Bronchial epithelial cell (primary cell): ENCODE results near the gene ARID5A. TPM values are rescaled to one million over a fixed set of nuclear protein-coding genes. Genes with fewer than 3 reads are reported as not detected.
A peak's percentile ranks its signal among the peaks of the same experiment; 100 is the strongest.

ENCODE experiments used
- DNase-seq: peaks from one replicate; pipeline ENCODE4 v3.0.0-alpha.2; 2010; ENCODE audit warnings: low read depth
- FAIRE-seq: peaks from 2 replicates; lab custom pipeline; 2011; peaks lifted over from hg19 to GRCh38; lab: Jason Lieb, UNC
- H3K27me3 ChIP-seq: 2 replicates; pipeline ENCODE4 v1.5.1; 2011; ENCODE audit warnings: low read length; ENCODE audit not compliant: control insufficient read depth, insufficient read depth
- H3K36me3 ChIP-seq: 2 replicates; pipeline ENCODE4 v1.5.1; 2011; ENCODE audit warnings: low read length; ENCODE audit not compliant: control insufficient read depth, insufficient read depth
- H3K4me3 ChIP-seq: 2 replicates; pipeline ENCODE4 v1.5.1; 2011; ENCODE audit warnings: mild to moderate bottlenecking, low read depth, low read length, control low read depth
- CTCF ChIP-seq: IDR thresholded peaks from 2 replicates; pipeline ENCODE4 v1.5.1; 2011; ENCODE audit warnings: mild to moderate bottlenecking, moderate library complexity, low read length, control low read depth, inconsistent platforms; ENCODE audit not compliant: insufficient read depth, severe bottlenecking
- total RNA-seq: library from RNA; depleted of rRNA; stranded (reverse); fragments of >200 nt; gene quantifications from 2 replicates; pipeline ENCODE4 v1.2.1, GENCODE V29; 2014

ARID5A gene
- total RNA-seq, 1 donor from 2014 or later: 2.9 TPM

- no peak for DNase-seq
- Histone ChIP-seq H3K4me3 (no peak overlapping the region), H3K36me3 (no peaks in the 10 kb centered on the region), H3K27me3 (peaks cover 2% of the 10 kb centered on the region)
- no peak for FAIRE-seq
- TF ChIP-seq CTCF: no peak
Observed at GRCh38 chr2:96517079-96517478, 19.5 kb upstream of the ARID5A start.

GRCh38 chr2:96520231-96520630 is 16.3 kb upstream of the ARID5A start:
- FAIRE-seq (no peak), DNase-seq (no peak)
- H3K27me3 ChIP-seq: no peaks in the 10 kb centered on the region
- H3K4me3 ChIP-seq: no peak overlapping the region
- no peaks in the 10 kb centered on the region for H3K36me3 ChIP-seq
- no peak for TF ChIP-seq CTCF

GRCh38 chr2:96520697-96521096 is 15.9 kb upstream of the ARID5A start:
- DNase-seq: no peak
- H3K27me3 ChIP-seq: no peaks in the 10 kb centered on the region
- TF ChIP-seq CTCF: no peak
- no peak for FAIRE-seq
- no peak overlapping the region for H3K4me3 ChIP-seq
- no peaks in the 10 kb centered on the region for H3K36me3 ChIP-seq

GRCh38 chr2:96521219-96521618 is 15.3 kb upstream of the ARID5A start:
- no peak for DNase-seq
- no peak for FAIRE-seq

GRCh38 chr2:96522304-96523203 is 14.0 kb upstream of the ARID5A start:
- H3K36me3 ChIP-seq: no peaks in the 10 kb centered on the region
- TF ChIP-seq CTCF: no peak
- no peak overlapping the region for H3K4me3 ChIP-seq
- FAIRE-seq (peak; percentile 50), DNase-seq (no peak)
- H3K27me3 ChIP-seq: peaks cover 4% of the 10 kb centered on the region

More at GRCh38 chr2:96521219-96521618, 15.3 kb upstream of the ARID5A start:
- Histone ChIP-seq H3K27me3 (peaks cover 3% of the 10 kb centered on the region), H3K4me3 (no peak overlapping the region), H3K36me3 (no peaks in the 10 kb centered on the region)
- no peak for TF ChIP-seq CTCF
